WERI-Rb-1 (cell line): ENCODE data around the gene ZRANB1.

Experiments used
- DNase-seq: peaks from one replicate; pipeline ENCODE4 v3.0.0-alpha.2; 2020
- H3K27ac ChIP-seq: fragments of 250-450 bp; sonication (Bioruptor Pico); 2 replicates; pipeline ENCODE4 v1.5.1; 2020; ENCODE audit warnings: mild to moderate bottlenecking, moderate library complexity
- H3K27me3 ChIP-seq: fragments of 250-450 bp; sonication (Bioruptor Pico); 2 replicates; pipeline ENCODE4 v1.5.1; 2021; ENCODE audit warnings: mild to moderate bottlenecking, low read depth, moderate library complexity; ENCODE audit not compliant: insufficient read depth, severe bottlenecking
- H3K36me3 ChIP-seq: fragments of 250-450 bp; sonication (Bioruptor Pico); 2 replicates; pipeline ENCODE4 v1.5.1; 2020; ENCODE audit warnings: mild to moderate bottlenecking, moderate library complexity
- H3K4me3 ChIP-seq: 2 replicates; pipeline ENCODE4 v1.5.1; 2011; ENCODE audit warnings: low read depth, mild to moderate bottlenecking, control low read depth, low read length
- H3K9me3 ChIP-seq: fragments of 250-450 bp; sonication (Bioruptor Pico); 2 replicates; pipeline ENCODE4 v1.5.1; 2021; ENCODE audit warnings: mild to moderate bottlenecking, moderate library complexity; ENCODE audit not compliant: severe bottlenecking
- TF ChIP-seq, protein P1 (sequence below): IDR thresholded peaks from 2 replicates; pipeline ENCODE4 v1.5.1; 2011; ENCODE audit warnings: low read depth, mild to moderate bottlenecking, control low read depth, inconsistent platforms, low read length

The ZRANB1 gene

GRCh38 chr10:124949543-124949942 is 7.6 kb downstream of the ZRANB1 start:
- Histone ChIP-seq H3K9me3 (no peaks in the 10 kb centered on the region), H3K27ac (no peak overlapping the region), H3K27me3 (no peaks in the 10 kb centered on the region), H3K4me3 (no peak overlapping the region), H3K36me3 (peaks cover 14% of the 10 kb centered on the region)
- TF ChIP-seq, protein P1, sequence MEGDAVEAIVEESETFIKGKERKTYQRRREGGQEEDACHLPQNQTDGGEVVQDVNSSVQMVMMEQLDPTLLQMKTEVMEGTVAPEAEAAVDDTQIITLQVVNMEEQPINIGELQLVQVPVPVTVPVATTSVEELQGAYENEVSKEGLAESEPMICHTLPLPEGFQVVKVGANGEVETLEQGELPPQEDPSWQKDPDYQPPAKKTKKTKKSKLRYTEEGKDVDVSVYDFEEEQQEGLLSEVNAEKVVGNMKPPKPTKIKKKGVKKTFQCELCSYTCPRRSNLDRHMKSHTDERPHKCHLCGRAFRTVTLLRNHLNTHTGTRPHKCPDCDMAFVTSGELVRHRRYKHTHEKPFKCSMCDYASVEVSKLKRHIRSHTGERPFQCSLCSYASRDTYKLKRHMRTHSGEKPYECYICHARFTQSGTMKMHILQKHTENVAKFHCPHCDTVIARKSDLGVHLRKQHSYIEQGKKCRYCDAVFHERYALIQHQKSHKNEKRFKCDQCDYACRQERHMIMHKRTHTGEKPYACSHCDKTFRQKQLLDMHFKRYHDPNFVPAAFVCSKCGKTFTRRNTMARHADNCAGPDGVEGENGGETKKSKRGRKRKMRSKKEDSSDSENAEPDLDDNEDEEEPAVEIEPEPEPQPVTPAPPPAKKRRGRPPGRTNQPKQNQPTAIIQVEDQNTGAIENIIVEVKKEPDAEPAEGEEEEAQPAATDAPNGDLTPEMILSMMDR: no peak
- DNase-seq: no peak

- Histone ChIP-seq H3K27ac (no peak overlapping the region), H3K36me3 (peaks cover 9% of the 10 kb centered on the region), H3K9me3 (no peaks in the 10 kb centered on the region), H3K27me3 (no peaks in the 10 kb centered on the region), H3K4me3 (no peak overlapping the region)
- no peak for DNase-seq
- TF ChIP-seq, protein P1: no peak
Measured at GRCh38 chr10:124952123-124952522, 10.2 kb downstream of the ZRANB1 start.

DNA sequence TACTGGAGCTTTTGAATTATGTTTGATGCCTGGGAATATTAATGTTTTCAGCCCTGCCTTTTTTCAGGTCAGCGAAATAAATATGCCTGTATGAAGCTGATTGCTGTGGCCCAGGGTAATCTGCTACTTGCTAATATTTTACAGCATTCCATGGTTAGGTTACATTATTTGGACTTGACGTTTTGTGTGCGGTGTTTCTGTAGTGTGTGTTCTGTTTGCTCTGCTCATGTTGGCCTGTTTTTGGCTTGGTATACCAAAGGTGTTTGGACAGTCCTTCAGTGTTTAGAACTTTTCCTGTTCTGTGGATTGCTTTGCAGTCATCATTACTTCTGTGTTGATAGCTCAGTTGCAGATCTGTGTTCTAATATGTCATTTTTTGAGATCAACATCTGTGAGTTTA is 11.5 kb downstream of the ZRANB1 start:
- no peak for DNase-seq
- TF ChIP-seq, protein P1: no peak
- Histone ChIP-seq H3K27ac (no peak overlapping the region), H3K36me3 (peaks cover 6% of the 10 kb centered on the region), H3K4me3 (no peak overlapping the region), H3K9me3 (no peaks in the 10 kb centered on the region), H3K27me3 (no peaks in the 10 kb centered on the region)

DNA sequence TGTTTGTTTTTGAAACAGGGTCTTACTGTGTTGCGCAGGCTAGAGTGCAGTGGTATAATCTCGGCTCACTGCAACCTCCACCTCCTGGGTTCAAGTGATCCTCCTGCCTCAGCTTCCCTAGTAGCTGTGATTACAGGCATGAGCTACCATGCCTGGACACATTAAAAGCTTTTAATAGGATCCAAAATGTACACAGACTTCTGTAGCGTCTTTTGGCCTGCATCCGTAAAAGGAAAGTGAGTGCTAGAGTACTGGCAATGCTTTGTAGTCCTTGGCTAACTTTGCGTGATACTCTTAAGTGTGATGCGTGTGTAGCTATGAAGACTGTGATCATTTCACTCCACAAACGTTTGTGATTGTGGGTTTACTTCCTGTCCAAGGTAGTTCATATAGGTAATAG is 13.3 kb downstream of the ZRANB1 start:
- Histone ChIP-seq H3K27me3 (no peaks in the 10 kb centered on the region), H3K27ac (no peak overlapping the region), H3K36me3 (peaks cover 4% of the 10 kb centered on the region), H3K4me3 (no peak overlapping the region), H3K9me3 (no peaks in the 10 kb centered on the region)
- TF ChIP-seq, protein P1: no peak
- DNase-seq: no peak

GRCh38 chr10:124955868-124956267 is 13.9 kb downstream of the ZRANB1 start:
- TF ChIP-seq, protein P1: no peak
- Histone ChIP-seq H3K27me3 (no peaks in the 10 kb centered on the region), H3K4me3 (no peak overlapping the region), H3K9me3 (no peaks in the 10 kb centered on the region), H3K27ac (no peak overlapping the region), H3K36me3 (peaks cover 2% of the 10 kb centered on the region; the same call in 1 of the 2 replicates)
- no peak for DNase-seq

DNA sequence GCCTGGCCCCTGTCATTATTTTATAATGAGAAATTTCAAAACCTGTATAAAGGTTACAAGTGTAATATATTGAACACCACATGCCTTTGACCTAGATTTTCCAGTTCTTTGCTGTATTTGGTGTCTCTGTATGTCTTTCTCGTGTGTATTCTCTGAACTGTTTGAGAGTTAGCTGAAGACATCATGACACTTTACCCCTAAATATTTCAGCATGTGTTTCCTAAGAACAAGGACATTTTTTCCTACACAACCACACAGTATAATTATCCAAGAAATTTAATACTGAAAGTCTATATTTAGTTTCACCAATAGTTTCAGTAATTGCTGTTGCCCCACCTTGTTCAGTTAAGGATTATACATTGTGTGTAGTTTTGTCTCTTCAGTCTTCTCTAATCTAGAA is 14.8 kb downstream of the ZRANB1 start:
- H3K27ac ChIP-seq: no peak overlapping the region
- DNase-seq: no peak
- H3K36me3 ChIP-seq: peaks cover 2% of the 10 kb centered on the region; the same call in 1 of the 2 replicates
- H3K27me3 ChIP-seq: no peaks in the 10 kb centered on the region
- H3K9me3 ChIP-seq: no peaks in the 10 kb centered on the region
- TF ChIP-seq, protein P1: no peak
- no peak overlapping the region for H3K4me3 ChIP-seq
